Measurements from ENCODE around the gene NPHP4.

GRCh38 chr1:5822726-5823125, 169.5 kb downstream of the NPHP4 start:
- no peak for TF ChIP-seq OSR1 (CRISPR knock-in tag; IDR thresholded peaks at IDR 0.05)
- no peak for TF ChIP-seq ISL1 (CRISPR knock-in tag; IDR thresholded peaks at IDR 0.05)
- TF ChIP-seq ZNF8 (CRISPR knock-in tag; IDR thresholded peaks at IDR 0.05), result no peak
- no peak for TF ChIP-seq PATZ1 (CRISPR knock-in tag; IDR thresholded peaks at IDR 0.05; ENCODE audit: borderline replicate concordance)
- TF ChIP-seq PPARA (CRISPR knock-in tag; IDR thresholded peaks at IDR 0.05; ENCODE audit: borderline replicate concordance), result no peak
- TF ChIP-seq ZFP3 (CRISPR knock-in tag; IDR thresholded peaks at IDR 0.05), result no peak
- TF ChIP-seq TCF4 (CRISPR knock-in tag; IDR thresholded peaks at IDR 0.05; ENCODE audit: borderline replicate concordance), result no peak
- TF ChIP-seq GLIS3 (CRISPR knock-in tag; IDR thresholded peaks at IDR 0.05), result no peak
- TF ChIP-seq ZNF565 (CRISPR knock-in tag; conservative IDR thresholded peaks at IDR 0.05; ENCODE audit: low read depth), result no peak
- no peak for TF ChIP-seq ZFP30 (CRISPR knock-in tag; IDR thresholded peaks at IDR 0.05)
- TF ChIP-seq SNAI2 (CRISPR knock-in tag; IDR thresholded peaks at IDR 0.05), result no peak
- TF ChIP-seq ZNF70 (CRISPR knock-in tag; IDR thresholded peaks at IDR 0.05), result no peak
- TF ChIP-seq, protein P1, sequence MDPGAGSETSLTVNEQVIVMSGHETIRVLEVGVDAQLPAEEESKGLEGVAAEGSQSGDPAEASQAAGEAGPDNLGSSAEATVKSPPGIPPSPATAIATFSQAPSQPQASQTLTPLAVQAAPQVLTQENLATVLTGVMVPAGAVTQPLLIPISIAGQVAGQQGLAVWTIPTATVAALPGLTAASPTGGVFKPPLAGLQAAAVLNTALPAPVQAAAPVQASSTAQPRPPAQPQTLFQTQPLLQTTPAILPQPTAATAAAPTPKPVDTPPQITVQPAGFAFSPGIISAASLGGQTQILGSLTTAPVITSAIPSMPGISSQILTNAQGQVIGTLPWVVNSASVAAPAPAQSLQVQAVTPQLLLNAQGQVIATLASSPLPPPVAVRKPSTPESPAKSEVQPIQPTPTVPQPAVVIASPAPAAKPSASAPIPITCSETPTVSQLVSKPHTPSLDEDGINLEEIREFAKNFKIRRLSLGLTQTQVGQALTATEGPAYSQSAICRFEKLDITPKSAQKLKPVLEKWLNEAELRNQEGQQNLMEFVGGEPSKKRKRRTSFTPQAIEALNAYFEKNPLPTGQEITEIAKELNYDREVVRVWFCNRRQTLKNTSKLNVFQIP (CRISPR knock-in tag; IDR thresholded peaks at IDR 0.05; ENCODE audit: borderline replicate concordance, low read depth), result no peak
